ENCODE measurements around the gene NAPEPLD. TPM values are rescaled to one million over a fixed set of nuclear protein-coding genes. Genes with fewer than 3 reads are reported as not detected.
"Not testable (repeated sequence)": the region's sequence is repeated elsewhere in the genome, so short reads cannot be mapped to it uniquely, and the experiment has no call there.

Gene NAPEPLD
- polyA plus RNA-seq (2012; ENCODE audit: insufficient read depth, insufficient read length) = 8.4 TPM

DNA sequence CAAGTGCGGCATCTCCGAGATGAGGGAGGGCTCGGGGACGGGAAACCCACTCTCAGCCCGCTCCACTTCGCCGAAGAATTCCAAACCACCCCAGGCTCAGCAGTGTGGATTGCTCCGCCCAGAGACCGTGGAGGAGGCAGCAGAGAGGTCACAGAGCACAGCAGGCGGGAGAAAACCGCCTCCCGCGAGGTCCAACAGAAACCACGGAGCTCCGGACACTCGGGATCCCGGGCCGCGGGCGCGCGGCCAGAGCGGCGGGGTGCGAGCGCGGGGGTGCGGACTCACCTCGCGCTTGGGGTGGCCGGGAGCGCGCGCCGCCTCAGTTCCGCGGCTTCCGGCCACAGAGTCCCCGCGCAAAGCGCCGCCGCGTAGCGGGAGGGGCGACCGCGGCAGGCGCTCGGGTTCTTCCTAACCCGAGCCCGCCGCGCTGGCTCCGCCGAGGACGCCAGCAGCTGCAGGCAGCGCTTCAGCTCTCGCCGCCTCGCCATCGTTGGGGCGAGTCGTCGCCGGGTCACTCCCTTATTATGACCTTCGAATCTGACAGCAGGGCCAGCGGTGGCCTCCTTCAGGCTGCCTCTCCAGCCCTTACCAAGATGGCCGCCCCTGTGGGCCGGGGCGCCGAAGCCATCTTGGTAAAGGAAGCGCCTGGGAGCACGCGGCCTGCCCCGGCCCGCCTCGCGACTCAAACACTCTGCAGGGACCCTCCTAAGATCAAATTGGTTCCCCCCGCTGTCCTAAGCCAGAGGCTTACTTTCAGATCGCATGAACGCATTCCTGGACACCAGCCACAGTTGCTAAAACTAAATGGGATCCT is at the start of gene NAPEPLD:
Gene NAPEPLD, minus strand, starts transcription at position 106 of the 814 bp plus-strand sequence. CDS start 20,323 bp downstream, outside the sequence.
- peak within 1 kb of the TSS; percentile 86 for H3K4me3 ChIP-seq (ENCODE audit: low read length)
- peak; percentile 66 for DNase-seq (ENCODE audit: low read depth, low spot score)

DNA sequence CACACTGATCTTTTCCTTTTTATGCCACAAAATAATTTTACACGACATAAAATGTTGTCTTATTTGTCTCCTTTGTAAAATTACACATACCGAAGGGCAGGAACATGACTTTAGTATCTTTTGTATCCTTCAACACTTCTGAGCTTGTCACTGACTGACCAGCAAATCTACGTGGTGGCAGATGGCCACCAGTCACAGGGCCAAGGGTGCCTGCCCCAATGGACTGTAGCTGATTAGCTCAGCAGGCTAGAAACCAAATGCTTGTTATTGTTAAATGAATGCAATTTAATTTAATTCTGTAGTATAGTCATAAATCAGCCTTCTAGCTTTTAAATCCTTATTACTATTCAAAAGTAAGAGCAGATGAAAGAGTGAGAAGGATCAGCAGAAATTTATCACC is 49.2 kb upstream of the NAPEPLD start:
- DNase-seq (ENCODE audit: low read depth, low spot score); H3K4me3 ChIP-seq (ENCODE audit: low read length): not testable (repeated sequence)

DNA sequence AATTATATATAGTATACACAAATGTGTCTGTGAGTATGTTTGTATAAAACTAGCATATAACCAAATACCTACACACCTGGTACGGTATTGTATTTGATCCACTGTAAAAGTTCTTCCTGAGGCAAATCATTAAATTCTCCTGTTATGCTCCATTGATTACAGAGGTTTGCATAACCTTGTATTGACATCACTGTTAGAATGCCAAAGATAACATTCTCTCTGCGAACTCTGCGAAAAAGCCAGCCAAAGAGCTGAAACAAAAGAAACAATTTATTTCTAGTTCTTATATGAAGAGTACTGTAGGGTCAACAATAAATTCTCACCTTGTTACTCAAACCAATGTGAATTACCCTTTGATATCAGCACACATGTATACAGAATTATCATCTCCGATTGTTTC is 46.5 kb upstream of the NAPEPLD start:
- H3K4me3 ChIP-seq (ENCODE audit: low read length); DNase-seq (ENCODE audit: low read depth, low spot score): not testable (repeated sequence)

DNA sequence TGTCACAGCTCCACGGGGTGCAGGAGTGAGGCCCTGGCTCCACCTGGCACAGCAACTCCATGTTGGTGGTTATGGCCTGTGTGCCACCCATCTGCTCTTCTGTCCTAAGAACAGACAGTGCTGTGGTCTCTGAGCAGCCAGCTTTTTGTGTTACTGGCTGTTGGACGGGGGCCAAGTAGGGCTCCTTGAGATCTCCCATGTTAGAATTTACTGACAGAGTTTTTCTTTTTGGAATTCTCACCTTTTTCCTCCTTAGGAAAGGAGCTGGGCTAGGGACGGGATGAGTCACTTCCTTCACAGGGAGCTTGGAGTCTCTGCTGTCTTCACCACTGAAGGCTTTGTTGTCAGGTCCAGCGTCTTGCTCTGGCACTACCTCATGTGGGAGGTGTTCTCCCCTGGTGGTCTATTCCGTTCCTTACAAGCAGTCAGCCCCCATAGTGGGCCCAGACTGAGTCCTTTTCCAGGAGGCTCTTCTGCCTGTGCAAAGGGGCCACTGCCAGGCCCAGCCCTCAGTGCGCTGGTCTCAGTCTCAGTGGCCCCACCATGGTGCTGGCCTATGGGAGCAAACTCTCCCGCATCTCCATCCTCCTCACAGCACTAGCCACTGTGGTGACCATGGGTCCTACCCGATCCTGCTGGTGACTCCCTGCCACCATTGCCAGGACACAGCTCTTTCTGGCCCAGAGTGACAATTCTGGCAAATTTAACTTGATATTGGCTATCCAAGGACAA is 23.7 kb upstream of the NAPEPLD start:
- not testable (repeated sequence) for DNase-seq (ENCODE audit: low read depth, low spot score); H3K4me3 ChIP-seq (ENCODE audit: low read length)

DNA sequence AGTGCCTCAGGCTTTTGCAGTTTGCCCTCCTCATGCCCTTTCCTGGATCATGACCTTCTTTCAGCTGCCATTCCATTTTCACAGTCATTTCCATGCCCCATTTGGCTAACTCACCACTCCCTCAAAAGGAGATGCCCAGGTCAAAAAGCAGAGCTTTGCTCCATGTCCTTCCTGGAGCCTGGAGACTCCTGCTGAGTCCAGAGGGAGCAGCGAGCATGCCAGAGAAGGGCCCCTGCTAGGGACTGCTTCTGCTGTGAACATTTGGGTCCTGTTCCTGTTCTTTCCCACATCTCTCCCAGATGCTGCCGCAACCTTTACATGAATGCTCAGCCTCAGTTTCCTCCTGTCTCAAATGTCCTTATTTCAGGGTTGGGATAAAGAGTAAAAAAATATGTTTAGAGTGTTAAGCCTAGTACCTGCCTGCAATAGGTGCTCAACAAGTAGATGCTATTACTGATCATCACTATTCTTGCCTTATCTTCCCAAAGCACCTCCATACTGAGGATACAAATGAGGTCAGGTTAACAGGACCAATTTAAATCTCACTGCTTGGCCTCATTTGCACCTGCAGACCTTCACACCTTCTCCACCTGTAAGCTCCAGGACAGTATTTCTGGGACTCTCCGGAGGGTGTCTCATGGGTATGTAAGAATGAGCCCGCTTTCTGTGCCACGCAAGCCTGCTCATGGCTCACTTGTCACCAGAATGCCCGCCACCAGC is 23.0 kb upstream of the NAPEPLD start:
- DNase-seq (ENCODE audit: low read depth, low spot score); H3K4me3 ChIP-seq (ENCODE audit: low read length): not testable (repeated sequence)

DNA sequence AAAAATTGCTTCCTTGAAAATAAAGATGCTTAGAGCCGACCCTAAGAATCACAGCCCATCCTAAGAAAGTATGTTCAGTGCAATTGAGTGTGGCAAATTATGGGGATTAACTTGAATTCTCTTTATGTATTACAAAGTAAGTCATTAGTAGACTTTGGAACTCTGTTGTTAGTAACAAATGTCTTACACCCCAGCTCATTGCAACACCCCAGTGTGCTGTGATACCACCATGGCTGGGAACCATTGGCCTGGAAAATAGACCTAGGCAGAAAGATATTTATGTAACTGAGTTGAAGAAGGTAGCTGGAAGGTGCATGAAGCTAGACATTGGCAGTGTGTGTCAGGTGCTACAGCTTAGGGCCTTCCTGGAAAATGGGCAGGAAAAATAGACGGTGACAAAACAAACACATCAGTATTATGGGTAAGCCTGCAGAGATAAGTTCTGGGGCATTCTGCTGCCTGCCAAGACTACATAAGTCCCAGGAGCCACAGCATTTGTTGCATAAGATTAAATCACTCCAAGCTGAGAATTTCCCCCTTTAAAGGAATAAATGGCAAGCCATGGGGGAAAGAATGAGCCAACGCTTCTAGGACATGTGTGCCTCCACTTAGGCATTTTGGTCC is 18.1 kb upstream of the NAPEPLD start:
- H3K4me3 ChIP-seq (ENCODE audit: low read length); DNase-seq (ENCODE audit: low read depth, low spot score): not testable (repeated sequence)

DNA sequence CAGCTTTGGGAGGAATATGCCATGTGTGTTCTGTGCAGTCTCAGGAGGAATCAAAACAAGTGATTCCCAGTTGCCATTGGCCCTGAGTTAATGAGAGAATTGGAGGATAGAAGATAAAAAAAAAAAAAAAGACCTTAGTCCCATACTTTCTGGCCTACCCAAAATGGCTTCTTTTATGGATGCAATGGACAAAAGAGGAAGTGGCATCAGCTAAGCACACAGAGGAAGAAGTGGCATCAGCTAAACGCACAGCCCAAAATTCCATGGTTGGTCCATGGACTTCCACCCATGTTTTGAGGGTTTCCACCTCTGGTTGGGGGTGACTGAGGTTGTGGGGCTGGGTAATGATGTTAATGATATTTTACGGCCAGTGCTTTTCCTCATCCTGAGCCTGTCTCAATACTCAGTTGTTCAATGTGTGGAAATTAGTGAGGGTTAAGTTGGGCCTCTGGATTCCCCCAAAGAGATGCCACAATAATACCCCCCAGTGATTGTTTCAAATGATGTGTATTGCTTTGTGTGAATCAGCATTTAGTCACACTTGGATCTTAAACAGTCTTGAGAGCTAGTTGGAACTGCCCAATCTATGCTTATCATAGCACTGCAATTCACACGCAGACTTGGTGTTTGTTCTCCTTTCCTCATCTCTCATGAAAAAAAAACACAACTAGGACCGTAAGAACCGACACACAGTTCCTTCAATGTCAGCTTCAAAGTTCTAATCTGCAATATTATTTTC is 14.4 kb upstream of the NAPEPLD start:
- not testable (repeated sequence) for DNase-seq (ENCODE audit: low read depth, low spot score); H3K4me3 ChIP-seq (ENCODE audit: low read length)

DNA sequence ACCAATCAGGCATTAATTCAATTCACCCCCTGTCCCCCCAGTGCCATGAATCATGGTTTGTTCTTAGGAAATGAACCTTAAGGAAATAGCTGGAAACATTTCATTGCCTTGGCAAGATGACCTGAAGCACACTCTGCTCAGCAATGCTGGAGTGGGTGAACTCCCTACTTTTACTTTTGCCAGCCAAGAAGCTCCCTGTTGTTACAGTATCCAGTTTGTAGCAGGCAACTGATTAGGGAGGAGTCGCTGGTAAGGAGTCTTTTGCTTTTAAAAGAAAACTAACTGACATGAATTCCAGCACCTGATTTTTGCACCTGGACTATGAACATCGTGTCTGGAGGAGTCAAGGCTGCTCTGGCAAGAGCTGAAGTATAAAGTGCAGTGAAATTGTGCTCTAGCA is 13.7 kb upstream of the NAPEPLD start:
- not testable (repeated sequence) for H3K4me3 ChIP-seq (ENCODE audit: low read length)

DNA sequence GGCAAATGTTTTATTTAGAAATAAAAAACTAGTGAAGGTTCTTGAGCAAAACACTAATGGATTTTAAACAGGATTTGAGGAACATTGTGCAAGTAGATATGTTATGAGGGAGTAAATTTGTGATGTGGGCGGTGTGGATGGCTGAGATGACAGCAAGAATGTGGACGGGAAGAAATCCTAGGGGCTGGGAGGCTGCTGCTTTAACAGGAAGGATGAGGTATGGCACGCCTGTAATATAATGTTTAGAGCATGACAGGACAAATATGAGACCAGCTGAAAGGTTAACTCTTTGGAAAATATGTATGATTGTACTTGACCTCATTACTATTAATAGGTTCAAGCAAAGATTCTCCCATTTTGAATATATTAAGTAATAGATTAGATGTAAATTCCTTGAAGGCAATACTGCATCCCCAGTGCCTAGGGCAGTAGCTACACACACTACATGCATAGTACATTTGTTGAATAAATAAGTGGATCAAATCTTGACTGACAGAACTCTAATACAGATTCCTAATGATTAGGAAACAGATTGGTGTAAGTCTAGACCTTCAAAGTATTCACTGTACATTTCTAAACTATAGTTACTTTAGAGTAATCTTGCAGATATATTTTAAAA is 13.2 kb upstream of the NAPEPLD start:
- H3K4me3 ChIP-seq (ENCODE audit: low read length); DNase-seq (ENCODE audit: low read depth, low spot score): not testable (repeated sequence)

More for the DNA sequence above, 13.7 kb upstream of the NAPEPLD start:
- DNase-seq (ENCODE audit: low read depth, low spot score) = not testable (repeated sequence)

DNA sequence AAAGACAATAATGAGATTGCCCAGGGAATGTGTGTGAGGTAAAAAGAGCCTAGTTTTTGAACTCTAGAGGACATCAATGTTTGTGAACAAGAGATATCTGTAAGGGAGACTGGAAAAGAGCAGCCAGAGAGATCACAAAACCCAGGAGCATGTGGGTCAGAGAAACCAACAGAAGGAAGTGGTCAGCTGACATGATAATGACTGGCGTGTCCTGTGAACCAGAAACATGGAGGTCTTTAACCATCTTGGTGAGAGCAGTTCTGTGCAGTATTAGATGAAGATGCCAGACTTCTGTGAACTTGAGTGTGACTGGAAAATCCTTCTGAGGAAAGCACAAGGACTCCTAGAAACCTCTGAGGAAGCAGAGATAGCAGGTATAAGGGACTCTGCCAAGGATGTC is 10.2 kb upstream of the NAPEPLD start:
- not testable (repeated sequence) for DNase-seq (ENCODE audit: low read depth, low spot score); H3K4me3 ChIP-seq (ENCODE audit: low read length)

DNA sequence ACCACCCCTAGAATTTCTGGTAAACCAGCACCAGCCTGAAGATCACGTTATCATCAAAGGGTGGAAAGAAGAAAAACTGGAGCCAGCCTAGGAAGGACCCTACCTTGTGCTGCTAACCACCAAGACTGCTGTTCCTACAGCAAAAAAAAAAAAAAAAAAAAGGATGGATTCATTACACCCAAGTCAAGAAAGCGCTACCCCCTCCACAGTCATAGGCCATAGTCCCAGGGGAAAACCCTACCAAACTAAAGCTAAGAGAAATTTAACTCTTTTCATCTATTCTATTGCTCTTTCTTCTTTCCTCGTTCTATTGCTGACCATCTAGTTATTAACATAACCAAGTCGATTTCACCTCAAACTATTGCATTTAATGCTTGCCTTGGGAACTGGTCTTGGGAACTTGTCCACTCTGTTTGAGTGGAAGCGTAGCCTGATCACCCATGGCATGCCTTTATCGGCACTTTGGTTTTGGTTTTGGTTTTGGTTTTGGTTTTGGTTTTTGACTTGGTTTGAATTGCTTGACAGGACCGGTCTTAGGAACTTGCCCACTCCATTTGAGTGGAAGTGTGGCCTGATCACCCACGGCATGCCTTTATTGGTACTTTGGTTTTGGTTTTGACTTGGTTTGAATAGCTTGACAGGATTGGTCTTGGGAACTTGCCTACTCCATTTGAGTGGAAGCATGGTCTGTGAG is 6.6 kb upstream of the NAPEPLD start:
- H3K4me3 ChIP-seq (ENCODE audit: low read length); DNase-seq (ENCODE audit: low read depth, low spot score): not testable (repeated sequence)

DNA sequence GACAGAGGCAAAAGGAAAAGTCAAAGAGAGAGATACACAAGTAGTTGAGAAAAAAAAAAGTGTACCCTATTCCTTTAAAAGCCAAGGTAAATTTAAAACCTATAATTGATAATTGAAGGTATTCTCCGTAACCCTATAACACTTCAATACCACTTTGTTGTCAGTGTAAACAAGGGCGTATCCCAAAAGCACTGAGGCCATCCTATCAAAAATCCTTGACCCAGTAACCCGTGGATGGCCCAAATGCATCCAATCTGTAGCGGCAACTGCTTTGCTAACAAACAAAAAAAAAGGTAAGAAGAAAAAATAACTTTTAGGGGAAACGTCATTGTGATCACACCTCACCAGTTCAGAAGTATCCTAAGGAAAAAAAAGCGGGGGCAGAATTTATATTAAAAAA is 5.1 kb upstream of the NAPEPLD start:
- no peak for DNase-seq (ENCODE audit: low read depth, low spot score)
- no peak overlapping the region for H3K4me3 ChIP-seq (ENCODE audit: low read length)

DNA sequence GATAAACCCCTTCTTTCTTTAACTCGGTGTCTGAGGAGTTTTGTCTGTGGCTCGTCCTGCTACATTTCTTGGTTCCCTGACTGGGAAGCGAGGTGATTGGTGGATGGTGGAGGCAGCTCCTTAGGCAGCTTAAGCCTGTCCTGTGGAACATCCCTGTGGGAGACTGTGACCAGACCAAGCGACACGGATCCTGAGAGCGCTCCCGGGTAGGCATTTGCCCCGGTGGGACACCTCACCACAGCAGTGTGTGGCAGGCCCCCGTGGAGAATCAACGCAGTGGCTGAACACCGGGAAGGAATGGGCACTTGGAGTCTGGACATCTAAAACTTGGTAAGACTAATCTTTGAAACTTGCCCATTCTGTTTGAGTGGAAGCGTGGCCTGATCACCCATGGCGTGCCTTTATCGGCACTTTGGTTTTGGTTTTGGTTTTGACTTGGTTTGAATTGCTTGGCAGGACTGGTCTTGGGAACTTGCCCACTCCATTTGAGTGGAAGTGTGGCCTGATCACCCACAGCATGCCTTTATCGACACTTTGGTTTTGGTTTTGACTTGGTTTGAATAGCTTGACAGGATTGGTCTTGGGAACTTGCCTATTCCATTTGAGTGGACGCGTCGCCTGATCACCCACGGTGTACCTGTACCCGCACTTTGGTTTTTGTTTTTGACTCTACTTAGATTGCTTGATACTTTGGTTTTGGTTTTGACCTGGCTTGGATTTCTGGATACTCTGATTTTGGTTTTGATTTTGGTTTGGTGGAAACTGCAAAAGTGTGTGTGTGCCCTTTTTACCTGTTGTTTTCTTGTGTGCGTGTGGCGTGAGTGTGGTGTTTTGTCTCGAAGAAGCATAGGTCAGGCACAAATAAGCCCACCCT is 4.1 kb upstream of the NAPEPLD start:
- not testable (repeated sequence) for H3K4me3 ChIP-seq (ENCODE audit: low read length); DNase-seq (ENCODE audit: low read depth, low spot score)

DNA sequence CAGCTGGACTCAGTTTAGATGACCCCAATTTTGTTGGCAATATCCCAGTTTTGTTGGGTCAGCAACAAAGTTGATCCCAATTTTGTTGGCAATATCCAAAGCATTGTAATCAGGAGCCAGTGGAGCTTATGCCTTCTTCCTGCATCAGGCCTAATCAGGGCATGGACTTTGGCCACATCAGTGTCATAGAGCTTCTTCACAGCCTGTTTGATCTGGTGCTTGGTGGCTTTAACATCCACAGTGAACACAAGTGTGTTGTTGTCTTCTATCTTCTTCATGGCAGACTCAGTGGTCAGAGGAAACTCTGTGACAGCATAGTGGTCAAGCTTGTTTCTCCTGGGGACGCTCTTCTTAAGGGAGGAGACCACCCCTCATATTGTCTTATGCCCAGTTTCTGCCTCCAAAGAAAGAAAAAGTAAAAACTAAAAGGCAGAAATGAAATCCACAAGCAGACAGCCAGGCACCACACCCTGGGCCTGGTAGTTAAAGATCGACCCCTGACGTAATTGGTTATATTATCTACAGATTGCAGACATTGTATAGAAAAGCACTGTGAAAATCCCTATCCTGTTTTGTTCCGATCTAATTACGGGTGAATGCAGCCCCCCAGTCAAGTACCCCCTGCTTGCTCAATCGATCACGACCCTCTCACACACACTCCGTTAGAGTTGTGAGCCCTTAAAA is 3.2 kb upstream of the NAPEPLD start:
- not testable (repeated sequence) for DNase-seq (ENCODE audit: low read depth, low spot score); H3K4me3 ChIP-seq (ENCODE audit: low read length)

DNA sequence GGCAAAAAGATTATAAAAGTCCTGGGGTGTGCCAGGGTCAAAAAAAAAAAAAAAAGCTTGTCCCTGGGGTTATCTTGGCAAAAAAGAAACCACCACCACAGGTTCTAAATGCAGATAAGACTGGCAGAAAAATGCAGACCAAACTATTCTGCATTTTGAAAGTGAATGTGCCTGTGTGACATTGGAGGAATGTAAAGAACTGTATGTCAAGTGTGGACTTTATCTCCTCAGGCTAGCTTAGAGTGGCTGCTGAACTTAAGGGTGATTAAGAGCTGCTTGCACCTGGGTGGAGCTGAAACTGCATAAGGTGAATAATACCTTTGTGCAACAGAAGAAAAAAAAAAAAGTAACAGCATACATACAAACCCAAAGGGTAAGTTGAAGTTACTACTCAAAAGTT is 1.3 kb upstream of the NAPEPLD start:
- no peak overlapping the region for H3K4me3 ChIP-seq (ENCODE audit: low read length)
- no peak for DNase-seq (ENCODE audit: low read depth, low spot score)

DNA sequence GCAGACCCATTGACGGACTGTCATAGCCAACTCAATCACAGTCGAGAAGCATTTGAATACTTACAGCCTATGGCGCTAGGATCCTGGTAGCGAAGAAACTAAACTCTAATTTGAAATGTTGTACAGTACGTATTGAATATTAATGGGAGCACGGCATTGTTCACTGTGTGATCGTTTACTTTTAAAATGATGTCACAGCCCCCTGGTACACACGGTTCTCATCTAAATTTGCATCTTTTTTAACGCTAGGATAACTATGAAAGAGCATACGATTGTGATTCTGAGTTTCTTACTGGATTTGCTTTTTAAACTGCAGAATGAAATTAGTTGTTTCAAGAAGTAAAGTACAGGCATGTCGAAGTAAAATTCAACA is 895 bp upstream of the NAPEPLD start:
- no peak for DNase-seq (ENCODE audit: low read depth, low spot score)
- H3K4me3 ChIP-seq (ENCODE audit: low read length) = peak overlapping the region; percentile 86

Data from Jurkat, Clone E6-1 (cell line).